Adrenal gland (tissue), 12 donors: ENCODE measurements around the gene TFE3. TPM values are rescaled to one million over a fixed set of nuclear protein-coding genes. Genes with fewer than 3 reads are reported as not detected.
A peak's percentile ranks its signal among the peaks of the same experiment; 100 is the strongest.

Experiments
- DNase-seq, 7 donors: peaks; one replicate each; pipeline ENCODE4 v3.0.0-alpha.2; 2019 to 2020
- H3K27ac ChIP-seq, 5 donors: fragments of 200-600 bp; sonication (generic) in 4 of 5; 1 replicate in 3 of 5; 2 replicates in 2 of 5; pipeline versions ENCODE4 v1.5.1 to v1.8.0; 2016 to 2020; ENCODE audit warnings: mild to moderate bottlenecking in 1 of 5
- H3K27me3 ChIP-seq: fragments of 200-600 bp; 2 replicates; pipeline ENCODE4 v1.8.0; 2021
- H3K36me3 ChIP-seq, 2 donors: fragments of 200-600 bp; replicated peaks in 1 of 2; 1 replicate in 1 of 2; 2 replicates in 1 of 2; pipeline versions ENCODE4 v1.5.1 to v1.8.0; 2018 to 2022
- H3K4me1 ChIP-seq, 2 donors: fragments of 200-600 bp; replicated peaks in 1 of 2; 1 replicate in 1 of 2; 2 replicates in 1 of 2; pipeline versions ENCODE4 v1.5.1 to v1.8.0; 2018 to 2021
- H3K4me3 ChIP-seq, 4 donors: fragments of 200-600 bp; sonication (generic) in 3 of 4; one replicate each; pipeline ENCODE4 v1.5.1; 2016 to 2018
- H3K9me3 ChIP-seq, 3 donors: fragments of 200-600 bp; sonication (generic) in 1 of 3; replicated peaks in 1 of 3; 1 replicate in 2 of 3; 2 replicates in 1 of 3; pipeline versions ENCODE4 v1.5.1 to v1.8.0; 2016 to 2021
- POLR2A ChIP-seq, 2 donors: fragments of 450-650 bp; IDR thresholded peaks; one replicate each; pipeline ENCODE4 v1.6.1; 2017; ENCODE audit warnings: antibody characterized with exemption in 2 of 2, mild to moderate bottlenecking in 2 of 2, moderate library complexity in 1 of 2
- WGBS, 4 donors: extraction: QIAGEN DNeasy Blood & Tissue Kit in 2 of 4; methylation state at CpG; one replicate each; pipeline versions ENCODE4 v1.1.5 to v1.1.7; 2013 to 2017; 5-methylcytosine and 5-hydroxymethylcytosine counted together
- intact Hi-C, 2 donors: fragments of 100-400 bp; cut with DNase I; formaldehyde crosslinking; loops; one replicate each; pipeline versions ENCODE4 v1.14.1 to v1.15.0; 2022 to 2023
- polyA plus RNA-seq, 3 donors: library from polyadenylated mRNA; stranded (reverse); fragments of 200-250 nt in 2 of 3; fragments of 350-450 nt in 1 of 3; fragmentation: Illumina TruSeq in 1 of 3; extraction: RNeasy Lipid Tissue Mini Kit (QIAGEN cat#74804) in 1 of 3; gene quantifications; one replicate each; pipeline ENCODE4 v1.2.3, GENCODE V29; 2013 to 2014
- total RNA-seq, 9 donors: library from RNA; depleted of rRNA in 4 of 9; stranded (reverse); fragments of >200 nt in 4 of 9; fragments of 120-200 nt in 1 of 9; fragmentation: NEBNext Ultra II Directional in 1 of 9; extraction: Animal tissue kit (Norgen Biotek cat#: 25700) in 1 of 9; gene quantifications; one replicate each; pipeline versions ENCODE4 v1.1.0 to v1.2.4, GENCODE V29; 2013 to 2023
- TF ChIP-seq, protein P1 (sequence below), 6 experiments: fragments of 450-650 bp in 4 of 6; fragments of 200-600 bp in 2 of 6; sonication (generic) in 1 of 6; IDR thresholded peaks; 1 replicate in 5 of 6; 2 replicates in 1 of 6; pipeline versions ENCODE4 v1.5.1 to v1.8.0; 2016 to 2021; ENCODE audit warnings: antibody characterized with exemption in 6 of 6, mild to moderate bottlenecking in 2 of 6, moderate library complexity in 1 of 6
- donor health status: healthy with polysubstance abuse.
- donor health status: Bipolar disorder and iron deficiency.
- donor health status: DM: yes; HTN: yes; CAD: no.
- donor health status: DM: no; HTN: no; CAD: no.
- donor health status: DM: no; HTN: no; CAD: no.
- donor health status: DM: yes; HTN: yes; CAD: no.

TFE3 gene
- total and polyA plus RNA-seq, 12 donors: 32.7 to 168 (median 88.4) TPM

DNA sequence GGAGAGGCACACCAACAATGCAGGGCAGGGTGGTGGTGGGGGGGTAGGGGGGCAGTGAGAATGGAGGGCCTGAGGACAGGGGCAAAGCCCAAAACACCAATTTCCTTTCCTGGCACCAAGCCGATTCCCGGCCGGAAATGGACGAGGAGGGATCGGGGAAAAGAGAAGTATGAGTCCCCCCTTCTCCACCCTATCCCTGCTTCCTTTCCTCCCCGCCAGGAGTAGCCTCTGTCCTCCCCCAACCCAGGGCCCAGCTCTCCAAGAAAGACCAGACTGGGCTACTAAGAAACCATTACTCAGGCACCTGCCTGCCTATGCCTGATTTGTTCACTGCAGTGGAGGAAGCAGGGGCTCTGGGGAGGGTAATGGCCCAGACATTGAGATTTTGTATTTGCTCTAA lies 16.0 kb upstream of the TFE3 start:
- H3K4me3 ChIP-seq: no peak overlapping the region
- 63 to 81% (median 74%) methylated on average over 6 of the region's 6 CpGs; no CpG with 5 or more reads in 1 of the 4 donors for WGBS, 4 donors
- H3K27me3 ChIP-seq: no peaks in the 10 kb centered on the region
- no peak for TF ChIP-seq POLR2A (IDR thresholded peaks at IDR 0.05)
- TF ChIP-seq, protein P1, sequence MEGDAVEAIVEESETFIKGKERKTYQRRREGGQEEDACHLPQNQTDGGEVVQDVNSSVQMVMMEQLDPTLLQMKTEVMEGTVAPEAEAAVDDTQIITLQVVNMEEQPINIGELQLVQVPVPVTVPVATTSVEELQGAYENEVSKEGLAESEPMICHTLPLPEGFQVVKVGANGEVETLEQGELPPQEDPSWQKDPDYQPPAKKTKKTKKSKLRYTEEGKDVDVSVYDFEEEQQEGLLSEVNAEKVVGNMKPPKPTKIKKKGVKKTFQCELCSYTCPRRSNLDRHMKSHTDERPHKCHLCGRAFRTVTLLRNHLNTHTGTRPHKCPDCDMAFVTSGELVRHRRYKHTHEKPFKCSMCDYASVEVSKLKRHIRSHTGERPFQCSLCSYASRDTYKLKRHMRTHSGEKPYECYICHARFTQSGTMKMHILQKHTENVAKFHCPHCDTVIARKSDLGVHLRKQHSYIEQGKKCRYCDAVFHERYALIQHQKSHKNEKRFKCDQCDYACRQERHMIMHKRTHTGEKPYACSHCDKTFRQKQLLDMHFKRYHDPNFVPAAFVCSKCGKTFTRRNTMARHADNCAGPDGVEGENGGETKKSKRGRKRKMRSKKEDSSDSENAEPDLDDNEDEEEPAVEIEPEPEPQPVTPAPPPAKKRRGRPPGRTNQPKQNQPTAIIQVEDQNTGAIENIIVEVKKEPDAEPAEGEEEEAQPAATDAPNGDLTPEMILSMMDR (IDR thresholded peaks at IDR 0.05): no peak
- intact Hi-C loops: no loop called here
- H3K36me3 ChIP-seq: no peaks in the 10 kb centered on the region
- peak overlapping the region in 1 of 5 donors; percentile 29 for H3K27ac ChIP-seq
- H3K9me3 ChIP-seq: no peaks in the 10 kb centered on the region
- DNase-seq: no peak
- H3K4me1 ChIP-seq: no peaks in the 10 kb centered on the region

DNA sequence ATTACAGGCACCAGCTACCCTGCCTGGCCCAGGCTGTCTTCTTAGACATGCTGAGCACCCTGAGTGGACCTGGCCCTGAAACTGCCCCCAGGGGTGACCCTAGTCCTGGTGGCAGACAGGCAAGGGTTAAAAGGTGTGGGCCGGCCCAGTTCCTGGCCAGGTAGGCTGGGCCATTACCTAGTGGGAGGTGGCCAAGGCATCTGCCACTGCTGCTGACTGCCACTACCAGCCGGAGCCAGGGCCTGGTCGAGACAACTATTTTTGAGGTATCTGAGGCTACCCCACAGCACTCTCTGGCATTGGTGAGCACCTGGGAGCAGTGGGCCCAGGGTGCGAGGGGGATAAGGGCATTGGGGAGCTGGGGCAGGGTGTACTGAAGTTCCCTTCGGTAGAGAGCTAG lies 15.6 kb upstream of the TFE3 start, which contains the start of gene CCDC120:
CCDC120 (plus strand) TSS at position 206 of the 400 bp plus-strand sequence. CDS start 3,043 bp downstream, outside the sequence.
- H3K36me3 ChIP-seq: no peaks in the 10 kb centered on the region
- intact Hi-C loops: no loop called here
- DNase-seq: no peak
- WGBS, 4 donors: 60 to 70% (median 63%) methylated on average over 1 to 5 of the region's 5 CpGs
- H3K27ac ChIP-seq: peak within 1 kb of the TSS in 1 of 5 donors; percentile 29
- no peaks in the 10 kb centered on the region for H3K4me1 ChIP-seq
- no peaks in the 10 kb centered on the region for H3K9me3 ChIP-seq
- H3K27me3 ChIP-seq: no peaks in the 10 kb centered on the region
- H3K4me3 ChIP-seq: no peak within 1 kb of the TSS
- TF ChIP-seq POLR2A (IDR thresholded peaks at IDR 0.05): no peak
- TF ChIP-seq, protein P1 (IDR thresholded peaks at IDR 0.05): no peak

- WGBS, 4 donors: 78 to 95% (median 85%) methylated on average over 5 of the region's 5 CpGs
- Histone ChIP-seq H3K27ac (peak overlapping the region in 4 of 5 donors; percentile 60 to 91 (median 72)), H3K27me3 (no peaks in the 10 kb centered on the region), H3K36me3 (no peaks in the 10 kb centered on the region), H3K9me3 (no peaks in the 10 kb centered on the region), H3K4me1 (no peaks in the 10 kb centered on the region), H3K4me3 (peak overlapping the region in 1 of 4 donors; percentile 79)
- intact Hi-C loops: no loop called here
- DNase-seq: no peak
- no peak for TF ChIP-seq POLR2A (IDR thresholded peaks at IDR 0.05)
- TF ChIP-seq, protein P1 (IDR thresholded peaks at IDR 0.05): no peak
Measured at GRCh38 chrX:49054073-49054762, 11.1 kb upstream of the TFE3 start.

DNA sequence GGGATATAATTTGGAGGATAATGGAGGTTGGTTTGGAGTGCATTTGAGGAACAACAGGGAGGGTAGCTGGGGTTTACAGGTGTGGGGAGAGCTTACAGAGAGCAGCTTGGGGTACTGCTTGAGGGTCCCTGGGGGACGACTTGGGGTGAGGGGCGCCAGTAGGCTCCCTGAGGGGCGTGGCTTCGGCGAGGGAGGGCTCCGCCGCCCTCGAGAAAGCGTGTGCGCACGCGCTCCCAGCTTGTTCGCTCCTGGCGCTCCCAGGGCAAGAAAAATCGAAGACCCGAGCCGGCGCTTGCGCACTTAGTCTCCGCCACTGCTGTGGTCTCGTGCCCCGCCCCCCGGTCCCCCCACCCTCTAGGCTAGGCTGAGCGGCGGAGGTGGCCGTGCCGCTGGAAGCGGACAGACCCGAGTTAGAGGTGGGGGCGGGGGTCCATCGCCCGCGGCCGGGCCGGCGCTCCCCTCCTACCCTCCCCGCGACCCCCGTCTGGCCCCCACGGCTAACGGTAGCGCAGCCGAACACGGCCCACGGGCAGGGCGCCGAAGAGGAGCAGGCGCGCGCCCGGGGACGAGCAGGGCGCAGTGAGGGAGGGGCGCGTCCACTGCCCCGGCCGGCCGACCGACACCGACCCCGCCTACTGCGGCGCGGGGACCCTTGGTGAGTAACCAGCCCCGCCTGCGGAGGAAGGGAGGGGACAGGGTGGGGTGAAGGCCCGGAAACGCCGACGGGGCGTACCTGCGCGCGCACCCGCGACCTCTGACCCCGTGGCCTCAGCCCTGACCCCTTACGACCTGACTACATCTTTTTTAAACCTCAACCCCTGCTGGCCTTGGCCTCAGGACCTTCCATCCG lies 10.3 kb upstream of the TFE3 start:
- Histone ChIP-seq H3K27ac (peak overlapping the region in 4 of 5 donors; percentile 60 to 91 (median 72)), H3K4me1 (no peaks in the 10 kb centered on the region), H3K27me3 (no peaks in the 10 kb centered on the region), H3K36me3 (no peaks in the 10 kb centered on the region), H3K9me3 (no peaks in the 10 kb centered on the region), H3K4me3 (peak overlapping the region in 2 of 4 donors; percentile 40 to 79)
- DNase-seq: peak in 6 of 7 donors; percentile 49 to 59 (median 52)
- intact Hi-C loops: no loop called here
- TF ChIP-seq, protein P1 (IDR thresholded peaks at IDR 0.05): no peak
- peak; percentile 27 to 28 for TF ChIP-seq POLR2A (IDR thresholded peaks at IDR 0.05)
- WGBS, 4 donors: 0 to 26% (median 12%) methylated on average over 2 to 70 of the region's 79 CpGs
